8988T (cell line): ENCODE results near the gene APOC3.

ENCODE experiments used
- DNase-seq: peaks from one replicate; pipeline ENCODE4 v3.0.0; 2011

APOC3 gene

DNA sequence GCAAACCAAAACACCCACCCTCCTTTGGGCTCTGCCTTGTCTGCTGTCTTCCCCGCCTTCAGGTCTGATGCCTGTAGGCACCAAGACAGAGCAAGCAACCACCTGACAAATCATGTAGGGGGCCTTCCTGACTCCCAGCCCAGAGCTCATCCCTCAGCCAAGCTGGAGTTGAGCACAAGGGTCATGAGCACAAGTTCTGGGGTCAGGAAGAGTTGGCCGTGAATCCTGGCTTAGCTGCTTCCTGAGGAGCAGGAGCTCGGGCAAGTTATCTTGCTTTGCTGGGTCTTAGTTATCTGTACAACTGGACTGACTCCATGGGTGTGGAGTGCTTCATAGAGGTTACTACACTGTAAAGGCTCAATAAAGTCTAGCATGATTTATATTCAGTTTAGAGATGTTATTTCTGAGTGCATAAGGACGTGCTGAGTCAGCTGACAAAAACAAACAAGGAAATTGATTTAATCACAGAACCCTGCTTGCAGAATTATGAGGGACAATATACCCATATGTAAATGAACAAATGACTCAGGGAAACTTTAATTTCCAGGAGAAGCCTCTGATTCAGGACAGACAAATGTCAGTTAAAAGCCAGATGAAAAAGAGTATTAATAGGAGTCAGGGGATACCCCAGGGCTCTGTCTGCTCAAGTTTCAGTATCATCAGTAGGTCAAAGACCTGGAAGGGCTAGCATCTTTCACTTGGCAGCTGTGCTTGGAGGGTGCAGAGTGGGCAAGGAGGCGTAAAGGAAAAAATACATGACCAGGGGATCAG lies 22.7 kb downstream of the APOC3 start:
- DNase-seq: no peak

GRCh38 chr11:116853461-116854073 lies 23.9 kb downstream of the APOC3 start:
- no peak for DNase-seq

- no peak for DNase-seq
Observed at GRCh38 chr11:116855413-116855812, 25.7 kb downstream of the APOC3 start.

GRCh38 chr11:116856423-116856822 lies 26.7 kb downstream of the APOC3 start:
- DNase-seq: no peak

- no peak for DNase-seq
Observed at GRCh38 chr11:116857316-116857715, 27.6 kb downstream of the APOC3 start.

DNA sequence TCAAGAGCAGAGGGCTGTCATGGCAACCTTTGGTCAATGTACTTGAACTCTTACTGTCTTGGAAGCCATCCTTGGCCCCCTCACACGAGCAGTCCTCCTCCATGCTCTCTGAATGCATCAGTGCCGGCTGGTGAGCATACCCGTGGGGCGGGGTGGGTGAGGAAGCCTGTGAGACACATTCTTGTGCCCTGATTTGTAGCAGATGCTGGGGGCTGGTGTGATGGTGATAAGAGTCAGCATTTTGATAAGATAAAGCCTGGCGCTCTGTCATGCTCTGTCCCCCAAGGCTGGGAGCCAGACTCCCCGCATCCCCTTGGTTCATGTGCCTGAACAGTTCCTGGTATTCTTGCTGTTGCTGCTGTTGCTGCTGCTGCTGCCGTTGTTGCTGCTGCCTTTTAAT lies 28.2 kb downstream of the APOC3 start:
- DNase-seq: no peak

DNA sequence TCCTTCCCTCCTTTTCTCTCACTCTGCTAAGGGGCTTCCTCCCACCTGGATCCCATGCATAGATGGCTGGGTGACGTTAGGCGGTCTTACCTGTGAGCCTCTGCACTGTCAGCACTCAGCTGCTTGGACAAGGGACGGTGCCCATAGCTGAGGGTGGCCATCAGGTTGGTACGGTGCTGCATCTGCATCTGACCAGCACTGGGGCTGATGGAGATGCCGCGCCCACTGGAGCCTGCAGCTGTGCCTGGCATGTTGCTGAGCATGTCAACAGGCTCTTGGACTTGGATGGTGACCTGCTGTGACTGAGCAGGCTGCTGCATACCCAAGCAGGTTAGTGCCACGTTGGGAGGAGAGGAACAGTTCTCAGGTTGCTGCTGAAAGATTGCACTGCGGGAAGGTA lies 29.5 kb downstream of the APOC3 start:
- no peak for DNase-seq

GRCh38 chr11:116860303-116860702 lies 30.6 kb downstream of the APOC3 start:
- no peak for DNase-seq

DNA sequence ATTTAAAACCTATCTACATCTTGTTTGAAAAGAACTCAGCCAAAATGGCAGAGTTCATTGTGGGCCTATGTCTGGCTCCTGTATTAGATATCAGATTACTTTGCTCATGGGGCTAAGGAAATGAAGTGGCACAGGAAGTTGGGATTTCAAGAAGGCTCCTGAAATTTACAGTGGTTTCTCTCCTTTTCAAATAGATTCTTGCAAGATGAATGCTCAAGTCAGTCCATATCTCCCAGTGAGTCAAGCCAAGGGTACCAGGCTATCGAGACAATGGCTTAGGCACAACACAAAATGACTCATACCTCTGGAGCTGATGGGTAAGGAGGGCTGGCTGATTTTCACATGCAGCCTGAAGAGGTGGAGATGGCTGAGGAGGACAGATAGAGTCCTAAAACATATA lies 31.8 kb downstream of the APOC3 start:
- no peak for DNase-seq

DNA sequence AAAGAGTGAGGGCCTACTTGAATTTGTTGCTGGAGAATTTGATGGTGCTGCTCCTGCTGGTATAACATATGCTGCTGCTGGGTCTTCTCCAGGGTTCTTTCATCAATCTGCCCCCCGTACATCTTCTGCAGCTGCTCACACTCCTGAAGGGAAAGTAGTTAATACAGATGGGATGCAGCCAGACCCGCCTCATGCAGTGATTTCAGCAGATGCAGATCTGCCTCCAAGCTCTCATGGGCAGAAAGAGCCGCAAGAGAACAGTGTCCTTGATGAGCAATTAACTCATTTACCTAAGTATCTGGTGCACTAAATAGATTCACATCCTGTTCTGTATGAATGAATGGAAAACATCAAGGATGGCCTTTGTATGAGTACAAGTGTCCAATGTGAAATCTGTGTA lies 32.5 kb downstream of the APOC3 start:
- DNase-seq: no peak

- no peak for DNase-seq
Observed at GRCh38 chr11:116862951-116863350, 33.2 kb downstream of the APOC3 start.

DNA sequence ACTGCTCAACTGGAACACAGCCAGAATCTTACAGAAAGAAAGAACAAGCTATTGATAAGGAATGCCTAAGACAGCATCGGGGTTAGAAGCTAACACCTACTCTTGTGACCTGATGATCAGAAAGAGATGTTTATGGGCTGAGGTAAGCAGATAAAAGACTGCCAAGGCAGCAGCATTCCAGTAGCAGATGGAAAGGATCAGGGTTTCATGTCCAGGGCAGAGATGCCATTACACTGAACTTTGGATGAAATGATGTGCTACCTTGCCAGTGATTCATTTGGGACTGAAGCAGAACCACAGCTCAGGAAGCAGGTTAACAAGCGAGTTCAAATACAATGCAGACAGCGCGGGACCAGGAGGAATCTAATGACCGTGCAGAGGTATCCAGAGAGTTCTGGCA lies 34.8 kb downstream of the APOC3 start:
- no peak for DNase-seq

DNA sequence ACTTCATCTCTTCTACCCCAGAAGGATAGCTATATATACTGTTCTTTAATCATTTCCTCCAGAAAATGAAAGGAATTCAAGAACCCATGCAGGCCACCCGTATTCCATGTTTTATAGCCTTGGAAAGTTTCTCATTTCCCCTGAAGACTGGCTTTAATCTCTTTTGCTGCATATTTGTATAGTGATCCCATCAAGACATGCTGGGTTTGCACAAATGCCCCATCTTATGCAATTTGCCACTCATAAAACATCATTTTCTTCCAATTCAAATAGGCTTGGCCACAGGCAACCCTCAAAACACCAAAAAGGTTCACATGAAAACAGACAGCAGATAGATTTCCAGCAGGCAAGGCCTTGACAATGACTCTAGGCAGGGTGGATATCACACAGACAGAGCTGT lies 36.0 kb downstream of the APOC3 start:
- DNase-seq: no peak

- no peak for DNase-seq
Observed at GRCh38 chr11:116866804-116867455, 37.2 kb downstream of the APOC3 start.

- DNase-seq: no peak
Observed at GRCh38 chr11:116867619-116868018, 37.9 kb downstream of the APOC3 start.

DNA sequence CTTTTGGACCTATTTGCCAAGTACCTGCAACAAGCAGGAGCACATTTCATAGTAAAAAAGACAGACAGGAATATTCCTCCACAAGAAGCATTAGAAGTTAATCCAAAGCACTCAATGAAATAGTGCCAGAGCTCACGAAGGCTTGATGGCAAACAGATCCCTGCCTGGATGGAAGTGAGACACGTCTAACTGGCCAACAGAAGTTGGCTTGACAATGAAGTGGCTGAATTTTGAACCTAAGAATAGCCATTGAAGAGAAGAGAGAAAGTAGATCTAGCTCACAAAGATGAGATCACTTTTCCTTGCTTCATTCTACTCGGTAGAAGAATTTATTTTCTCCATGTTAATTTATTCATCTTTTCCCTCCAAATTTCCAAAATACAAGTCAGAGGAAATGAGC lies 38.4 kb downstream of the APOC3 start:
- no peak for DNase-seq

DNA sequence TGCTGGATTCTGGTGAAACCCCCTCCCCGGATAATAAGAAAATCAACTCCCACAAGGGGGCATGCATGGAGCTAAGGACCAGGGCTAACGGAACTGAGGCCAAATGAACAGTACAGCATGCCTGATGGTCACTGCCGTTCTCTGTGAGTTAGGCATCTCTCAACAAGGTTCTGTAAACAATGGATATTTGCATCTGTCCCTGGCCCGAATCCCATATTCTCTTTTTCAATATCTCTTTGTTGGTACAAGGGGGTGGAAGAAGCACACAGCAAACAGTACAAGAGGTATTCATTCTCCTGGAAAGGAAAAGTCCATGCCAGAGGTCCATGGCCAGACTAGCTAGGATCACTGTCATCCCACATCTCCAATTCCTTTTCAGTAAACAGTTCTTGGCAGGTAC lies 39.9 kb downstream of the APOC3 start:
- no peak for DNase-seq

DNA sequence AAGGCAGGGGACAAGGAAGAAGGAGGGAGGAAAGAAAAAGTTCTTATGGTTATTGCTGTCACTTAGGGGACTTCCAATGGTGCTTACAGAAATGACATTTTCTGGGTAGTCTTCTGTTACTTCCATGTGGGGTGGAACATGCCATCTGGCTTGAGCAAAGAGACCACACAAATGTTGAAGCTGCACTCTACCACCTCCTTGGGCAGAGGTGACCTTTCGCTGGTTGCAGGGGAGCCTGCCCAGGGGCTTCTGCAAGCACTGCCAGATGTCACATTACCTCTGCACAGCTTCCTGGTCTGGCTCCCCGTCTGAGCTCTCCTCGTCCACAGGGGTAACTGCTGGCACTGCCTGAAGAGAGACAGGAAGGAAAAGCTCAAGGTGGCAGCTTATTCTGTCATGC lies 40.3 kb downstream of the APOC3 start:
- no peak for DNase-seq

DNA sequence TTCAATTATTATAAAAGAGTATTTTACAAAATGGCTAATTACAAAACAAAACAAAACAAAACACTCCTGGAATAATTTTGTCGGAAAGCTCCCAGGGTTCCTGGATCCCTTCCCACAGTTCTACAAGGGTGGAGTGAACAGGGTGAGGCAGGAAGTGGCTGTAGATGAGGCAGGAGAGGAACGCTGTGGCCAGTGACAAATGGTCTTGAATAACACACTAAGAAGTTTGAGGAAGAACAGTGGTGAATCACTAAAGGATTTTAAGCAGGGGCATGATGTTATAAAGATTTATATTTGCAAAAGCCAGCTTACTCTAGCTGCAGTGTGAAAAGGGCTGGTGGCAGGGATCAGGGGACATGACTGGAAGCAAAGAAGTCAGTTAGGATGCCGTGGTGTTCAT lies 41.5 kb downstream of the APOC3 start:
- no peak for DNase-seq

DNA sequence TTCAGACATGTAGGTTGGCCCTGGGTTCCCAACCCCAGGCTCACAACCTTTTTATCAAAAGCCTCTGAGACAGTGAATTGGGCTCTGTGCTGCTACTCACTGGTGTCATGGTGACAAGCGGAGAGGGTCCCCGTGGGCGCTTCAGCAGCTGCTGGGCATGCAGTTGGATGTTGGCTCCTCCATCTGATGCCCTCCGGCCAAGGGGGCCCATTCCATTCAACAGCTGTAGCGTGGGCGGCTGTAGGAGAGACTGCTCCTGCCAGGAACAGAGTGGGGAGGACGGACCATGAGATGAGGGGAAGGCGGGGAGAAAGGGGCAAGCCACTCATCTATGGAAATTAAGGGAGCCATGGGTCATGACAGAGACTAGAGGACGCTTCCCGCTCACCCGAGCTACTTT lies 43.7 kb downstream of the APOC3 start:
- DNase-seq: no peak

GRCh38 chr11:116874251-116874650 lies 44.5 kb downstream of the APOC3 start:
- DNase-seq: no peak

GRCh38 chr11:116875194-116875593 lies 45.5 kb downstream of the APOC3 start:
- no peak for DNase-seq

- DNase-seq: no peak
Observed at GRCh38 chr11:116876656-116877055, 46.9 kb downstream of the APOC3 start.
